Uterus (tissue), 2 donors: ENCODE measurements around the gene TFF3.

Experiments used
- POLR2A ChIP-seq, 2 donors: fragments of 450-650 bp; IDR thresholded peaks; one replicate each; pipeline ENCODE4 v1.6.1; 2016; ENCODE audit warnings: antibody characterized with exemption in 2 of 2, mild to moderate bottlenecking in 1 of 2, moderate library complexity in 1 of 2
- TF ChIP-seq, protein P1 (sequence below), 4 experiments: fragments of 200-600 bp in 2 of 4; fragments of 450-650 bp in 2 of 4; sonication (generic) in 2 of 4; IDR thresholded peaks; one replicate each; pipeline ENCODE4 v1.5.1; 2016 to 2019; ENCODE audit warnings: antibody characterized with exemption in 4 of 4, mild to moderate bottlenecking in 2 of 4, moderate library complexity in 1 of 4

DNA sequence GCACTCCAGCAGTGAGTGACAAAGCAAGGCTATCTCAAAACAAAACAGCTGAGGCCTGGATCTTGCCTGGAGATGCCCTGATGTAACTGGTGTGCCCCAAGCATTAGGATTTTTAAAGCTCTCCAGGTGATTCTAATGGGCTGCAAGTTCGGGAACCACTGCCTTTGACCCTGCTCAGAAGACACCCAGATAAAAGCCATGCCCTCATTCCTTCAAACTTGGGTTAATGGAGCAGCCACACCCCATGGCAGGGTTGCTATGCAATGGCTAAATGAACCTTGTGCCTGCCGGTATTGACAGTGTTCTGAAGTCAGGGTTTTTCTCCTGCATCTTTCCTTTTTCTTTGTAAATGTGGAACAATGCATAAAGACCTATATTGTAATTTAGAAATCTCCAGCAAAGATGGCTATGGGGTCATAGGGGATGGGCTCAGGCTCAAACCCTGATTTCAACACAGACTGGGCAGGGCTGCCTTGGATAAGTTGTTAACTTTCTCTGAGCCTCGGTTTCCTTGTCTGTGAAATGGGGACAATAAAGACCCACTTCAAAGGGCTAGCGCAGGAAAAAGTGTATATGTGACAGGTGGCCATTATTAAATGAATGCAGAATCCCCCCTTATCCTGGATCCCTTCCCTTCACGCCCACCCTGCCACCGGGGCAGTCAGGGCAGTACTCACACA lies 453 bp downstream of the TFF3 start:
- TF ChIP-seq, protein P1, sequence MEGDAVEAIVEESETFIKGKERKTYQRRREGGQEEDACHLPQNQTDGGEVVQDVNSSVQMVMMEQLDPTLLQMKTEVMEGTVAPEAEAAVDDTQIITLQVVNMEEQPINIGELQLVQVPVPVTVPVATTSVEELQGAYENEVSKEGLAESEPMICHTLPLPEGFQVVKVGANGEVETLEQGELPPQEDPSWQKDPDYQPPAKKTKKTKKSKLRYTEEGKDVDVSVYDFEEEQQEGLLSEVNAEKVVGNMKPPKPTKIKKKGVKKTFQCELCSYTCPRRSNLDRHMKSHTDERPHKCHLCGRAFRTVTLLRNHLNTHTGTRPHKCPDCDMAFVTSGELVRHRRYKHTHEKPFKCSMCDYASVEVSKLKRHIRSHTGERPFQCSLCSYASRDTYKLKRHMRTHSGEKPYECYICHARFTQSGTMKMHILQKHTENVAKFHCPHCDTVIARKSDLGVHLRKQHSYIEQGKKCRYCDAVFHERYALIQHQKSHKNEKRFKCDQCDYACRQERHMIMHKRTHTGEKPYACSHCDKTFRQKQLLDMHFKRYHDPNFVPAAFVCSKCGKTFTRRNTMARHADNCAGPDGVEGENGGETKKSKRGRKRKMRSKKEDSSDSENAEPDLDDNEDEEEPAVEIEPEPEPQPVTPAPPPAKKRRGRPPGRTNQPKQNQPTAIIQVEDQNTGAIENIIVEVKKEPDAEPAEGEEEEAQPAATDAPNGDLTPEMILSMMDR (IDR thresholded peaks at IDR 0.05) = no peak
- no peak for TF ChIP-seq POLR2A (IDR thresholded peaks at IDR 0.05)
